ENCODE data around the gene CTIF.

- no peak for TF ChIP-seq EP300 (IDR thresholded peaks at IDR 0.05; ENCODE audit: borderline replicate concordance)
- no peak for TF ChIP-seq MAX (IDR thresholded peaks at IDR 0.05)
- no peak for TF ChIP-seq TAF1 (IDR thresholded peaks at IDR 0.05; ENCODE audit: low read depth)
- no peak for TF ChIP-seq TCF12 (IDR thresholded peaks at IDR 0.05; ENCODE audit: low read depth)
- TF ChIP-seq RAD21 (IDR thresholded peaks at IDR 0.05; ENCODE audit: low read depth), result no peak
- no peak for TF ChIP-seq CEBPB (IDR thresholded peaks at IDR 0.05)
- no peak for TF ChIP-seq REST (IDR thresholded peaks at IDR 0.05; ENCODE audit: low read depth)
- no peak for TF ChIP-seq FOXM1 (IDR thresholded peaks at IDR 0.05; ENCODE audit: borderline replicate concordance, low read depth)
- TF ChIP-seq USF1 (IDR thresholded peaks at IDR 0.05), result no peak
- no peak for TF ChIP-seq CREB1 (IDR thresholded peaks at IDR 0.05; ENCODE audit: low read depth)
- no peak for TF ChIP-seq YY1 (IDR thresholded peaks at IDR 0.05; ENCODE audit: low read depth)
- no peak for TF ChIP-seq NFIC (IDR thresholded peaks at IDR 0.05)
- TF ChIP-seq EGR1 (IDR thresholded peaks at IDR 0.05), result no peak
These were observed 296.3 kb downstream of the CTIF start for GRCh38 chr18:48835119-48835518.
